Effector memory CD4-positive, alpha-beta T cell (primary cell): ENCODE measurements around the gene SPIN2A.
"Not testable (repeated sequence)": the region's sequence is repeated elsewhere in the genome, so short reads cannot be mapped to it uniquely, and the experiment has no call there.

Experiments used
- DNase-seq, 3 donors: peaks; one replicate each; pipeline ENCODE4 v3.0.0-alpha.2; 2020
- H3K27ac ChIP-seq: 2 replicates; pipeline ENCODE4 v1.7.0; 2013; ENCODE audit warnings: mild to moderate bottlenecking, low read length, moderate library complexity; ENCODE audit not compliant: insufficient read depth, poor library complexity, severe bottlenecking
- H3K27me3 ChIP-seq: replicated peaks from 2 replicates; pipeline ENCODE4 v1.7.0; 2013; ENCODE audit warnings: mild to moderate bottlenecking, low read length; ENCODE audit not compliant: insufficient read depth, control insufficient read depth, poor library complexity, severe bottlenecking
- H3K36me3 ChIP-seq: 2 replicates; pipeline ENCODE4 v1.7.0; 2013; ENCODE audit warnings: mild to moderate bottlenecking, low read length, moderate library complexity; ENCODE audit not compliant: control insufficient read depth, insufficient read depth
- H3K4me1 ChIP-seq: 2 replicates; pipeline ENCODE4 v1.7.0; 2013; ENCODE audit warnings: low read length, mild to moderate bottlenecking; ENCODE audit not compliant: control insufficient read depth, insufficient read depth, poor library complexity, severe bottlenecking
- H3K4me3 ChIP-seq: 2 replicates; pipeline ENCODE4 v1.7.0; 2013; ENCODE audit warnings: low read length, low read depth, mild to moderate bottlenecking; ENCODE audit not compliant: insufficient read depth, poor library complexity, severe bottlenecking
- H3K9me3 ChIP-seq: 2 replicates; pipeline ENCODE4 v1.7.0; 2013; ENCODE audit warnings: mild to moderate bottlenecking, low read length, moderate library complexity; ENCODE audit not compliant: control insufficient read depth
- total RNA-seq, 3 donors: gene quantifications; one replicate each; lab custom pipeline; 2026; lab: John Stamatoyannopoulos, UW

Gene SPIN2A
- 0 to 0.17 (median 0.09) reads per million in 3 donors for total RNA-seq

DNA sequence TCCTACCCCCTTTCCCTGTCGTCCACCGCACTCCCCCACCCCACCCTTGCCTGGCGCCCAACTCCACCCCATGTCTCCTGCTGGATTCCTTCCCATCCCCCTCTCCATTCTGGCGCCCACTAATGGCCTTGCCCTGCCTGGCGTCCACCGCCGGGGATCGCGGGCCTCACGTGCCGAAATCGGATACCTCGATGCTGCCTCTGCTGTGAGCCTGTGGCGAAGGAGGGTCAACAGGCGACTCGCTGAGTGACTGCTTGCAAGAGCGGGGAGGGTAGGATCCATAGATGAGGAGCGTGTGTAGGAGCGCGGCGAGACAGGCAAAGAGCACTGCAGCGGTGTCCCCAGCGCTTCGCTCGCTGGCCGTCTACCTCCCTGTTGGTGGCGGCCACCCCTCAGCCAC, at the start of gene SPIN2A:
TSS of gene SPIN2A (minus strand) at position 325 of the 400 bp plus-strand sequence. CDS start 800 bp downstream, outside the sequence.
- not testable (repeated sequence) for H3K36me3 ChIP-seq, H3K9me3 ChIP-seq, H3K4me1 ChIP-seq, DNase-seq, H3K27me3 ChIP-seq, H3K27ac ChIP-seq, H3K4me3 ChIP-seq

DNA sequence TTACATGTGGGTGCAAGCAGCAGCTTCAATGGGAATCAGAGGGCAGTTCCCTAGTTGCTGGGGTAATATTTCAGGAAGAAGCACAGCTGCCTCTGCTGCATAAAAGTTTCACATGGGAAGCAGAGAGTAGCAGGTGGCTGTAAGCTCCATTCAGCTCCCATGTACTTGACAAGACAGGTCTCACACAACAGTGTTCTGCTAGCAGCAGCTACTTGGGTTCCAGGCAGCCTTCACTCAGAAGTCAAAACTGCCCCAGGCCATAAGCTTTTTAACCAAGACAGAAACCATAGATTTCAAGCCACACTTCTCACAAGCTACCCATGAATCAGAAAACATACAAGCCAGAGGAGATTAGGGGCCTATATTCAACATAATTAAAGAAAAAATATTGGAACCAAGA, 41.4 kb upstream of the SPIN2A start:
- Histone ChIP-seq H3K4me3 (no peak overlapping the region), H3K9me3 (no peaks in the 10 kb centered on the region), H3K36me3 (no peaks in the 10 kb centered on the region), H3K4me1 (no peaks in the 10 kb centered on the region), H3K27ac (no peak overlapping the region), H3K27me3 (no peaks in the 10 kb centered on the region)
- DNase-seq = no peak

DNA sequence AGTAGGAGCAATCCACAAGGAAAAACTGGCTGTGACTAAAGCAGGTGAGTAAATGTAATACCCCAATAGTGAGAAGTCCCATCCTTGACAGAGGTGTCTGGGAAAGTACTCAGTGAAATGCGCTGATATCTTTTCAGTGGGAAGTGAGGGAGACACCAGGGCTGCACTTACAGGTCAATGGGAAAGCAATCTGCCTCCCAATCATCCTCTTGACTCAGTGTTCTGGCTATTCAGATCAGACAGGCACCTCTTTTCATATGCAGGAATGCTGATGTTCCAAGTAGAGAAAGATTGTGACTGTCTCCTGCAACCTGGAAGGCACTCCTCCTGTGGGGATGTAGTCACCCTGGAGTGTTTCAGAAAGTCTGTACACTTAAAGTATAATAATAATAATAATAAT, 39.9 kb upstream of the SPIN2A start:
- Histone ChIP-seq H3K27ac (no peak overlapping the region), H3K27me3 (no peaks in the 10 kb centered on the region), H3K9me3 (no peaks in the 10 kb centered on the region), H3K4me1 (no peaks in the 10 kb centered on the region), H3K36me3 (no peaks in the 10 kb centered on the region), H3K4me3 (no peak overlapping the region)
- DNase-seq = no peak

DNA sequence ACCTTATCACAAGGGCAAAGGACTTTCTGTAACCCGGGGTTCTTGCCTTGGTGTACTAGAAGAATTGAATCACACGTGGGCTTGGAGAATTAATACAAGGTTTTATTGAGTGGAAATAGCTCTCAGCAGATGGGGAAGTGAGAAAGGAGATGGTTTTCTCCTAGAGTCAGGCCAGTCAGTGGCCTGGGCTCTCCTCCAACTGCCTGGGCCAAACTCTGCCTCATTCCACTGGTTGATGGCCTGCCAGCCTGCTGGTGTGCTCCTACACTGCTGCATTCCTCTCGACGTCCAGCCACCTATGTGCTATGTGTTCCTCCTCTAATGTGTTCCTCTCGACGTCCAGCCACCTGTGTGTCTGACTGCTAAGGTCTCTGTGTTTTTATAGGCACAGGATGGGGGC, 35.3 kb upstream of the SPIN2A start:
- H3K27ac ChIP-seq = no peak overlapping the region
- DNase-seq = no peak

DNA sequence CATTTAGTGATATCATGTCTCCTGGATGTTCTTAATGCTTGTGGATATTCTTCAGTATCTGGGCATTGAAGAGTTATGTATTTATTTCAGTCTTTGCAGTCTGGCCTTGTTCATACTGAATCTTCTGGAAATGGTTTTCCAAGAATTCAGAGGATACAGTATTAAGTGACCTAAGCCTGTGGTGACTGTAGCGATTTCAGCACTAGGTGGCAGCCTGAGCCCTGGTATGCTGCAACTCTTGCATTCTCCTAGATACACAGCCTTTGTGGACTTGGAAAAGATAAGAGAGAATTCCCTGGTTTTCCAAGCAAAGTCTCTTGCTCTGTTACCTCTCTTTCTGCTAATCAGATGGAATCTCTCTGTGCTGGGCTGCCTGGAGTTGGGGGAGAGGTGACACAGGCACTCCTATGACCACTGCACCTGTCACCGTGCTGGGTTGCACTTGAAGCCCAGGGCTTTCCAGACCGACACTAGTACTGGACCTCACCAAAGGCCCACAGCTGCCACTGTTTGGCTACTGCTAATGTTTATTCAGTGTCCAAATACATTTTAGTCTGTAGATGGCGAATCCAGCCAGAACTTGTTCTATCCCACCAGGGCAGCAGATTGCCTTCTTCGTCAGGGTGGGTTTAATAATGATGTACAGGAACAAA, 19.3 kb upstream of the SPIN2A start:
- no peaks in the 10 kb centered on the region for H3K4me1 ChIP-seq
- no peaks in the 10 kb centered on the region for H3K27me3 ChIP-seq
- no peak overlapping the region for H3K27ac ChIP-seq
- H3K36me3 ChIP-seq = no peaks in the 10 kb centered on the region
- H3K4me3 ChIP-seq = no peak overlapping the region
- no peaks in the 10 kb centered on the region for H3K9me3 ChIP-seq
- no peak for DNase-seq

More for the DNA sequence above, 35.3 kb upstream of the SPIN2A start:
- no peaks in the 10 kb centered on the region for H3K4me1 ChIP-seq
- H3K27me3 ChIP-seq = no peaks in the 10 kb centered on the region
- H3K9me3 ChIP-seq = no peaks in the 10 kb centered on the region
- no peaks in the 10 kb centered on the region for H3K36me3 ChIP-seq
- H3K4me3 ChIP-seq = no peak overlapping the region

DNA sequence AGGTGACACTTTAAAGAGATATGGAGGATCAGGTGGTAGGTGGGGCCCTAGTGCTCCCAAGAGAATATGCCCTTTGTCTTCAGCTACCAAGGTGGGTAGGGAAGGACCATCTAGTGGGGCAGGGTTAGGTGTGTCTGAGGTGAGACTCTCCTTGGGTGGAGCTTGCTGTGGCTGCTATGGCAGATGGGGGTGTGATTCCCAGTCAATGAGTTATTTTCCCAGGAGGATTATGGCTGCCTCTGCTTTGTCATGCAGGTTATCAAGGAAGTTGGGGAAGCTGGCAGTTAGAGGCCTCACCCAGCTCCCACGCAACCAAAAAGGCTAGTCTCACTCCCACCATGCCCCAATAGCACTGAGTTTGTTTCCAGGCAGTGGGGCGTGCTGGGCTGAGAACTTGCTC, 18.0 kb upstream of the SPIN2A start:
- no peak for DNase-seq
- no peaks in the 10 kb centered on the region for H3K36me3 ChIP-seq
- no peaks in the 10 kb centered on the region for H3K9me3 ChIP-seq
- H3K4me3 ChIP-seq = no peak overlapping the region
- H3K27me3 ChIP-seq = no peaks in the 10 kb centered on the region
- no peak overlapping the region for H3K27ac ChIP-seq
- no peaks in the 10 kb centered on the region for H3K4me1 ChIP-seq

DNA sequence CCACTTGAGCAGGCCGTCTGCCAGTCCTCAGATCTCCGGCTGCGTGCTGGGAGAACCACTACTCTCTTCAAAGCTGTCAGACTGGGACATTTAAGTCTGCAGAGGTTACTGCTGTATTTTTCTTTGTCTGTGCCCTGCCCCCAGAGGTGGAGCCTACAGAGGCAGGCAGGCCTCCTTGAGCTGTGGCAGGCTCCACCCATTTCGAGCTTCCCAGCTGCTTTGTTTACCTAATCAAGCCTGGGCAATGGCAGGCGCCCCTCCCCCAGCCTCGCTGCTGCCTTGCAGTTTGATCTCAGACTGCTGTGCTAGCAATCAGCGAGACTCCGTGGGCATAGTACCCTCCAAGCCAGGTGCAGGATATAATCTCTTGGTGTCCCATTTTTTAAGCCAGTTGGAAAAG, 15.0 kb upstream of the SPIN2A start:
- H3K9me3 ChIP-seq, H3K27me3 ChIP-seq, H3K4me1 ChIP-seq, H3K4me3 ChIP-seq, H3K36me3 ChIP-seq, H3K27ac ChIP-seq, DNase-seq: not testable (repeated sequence)

DNA sequence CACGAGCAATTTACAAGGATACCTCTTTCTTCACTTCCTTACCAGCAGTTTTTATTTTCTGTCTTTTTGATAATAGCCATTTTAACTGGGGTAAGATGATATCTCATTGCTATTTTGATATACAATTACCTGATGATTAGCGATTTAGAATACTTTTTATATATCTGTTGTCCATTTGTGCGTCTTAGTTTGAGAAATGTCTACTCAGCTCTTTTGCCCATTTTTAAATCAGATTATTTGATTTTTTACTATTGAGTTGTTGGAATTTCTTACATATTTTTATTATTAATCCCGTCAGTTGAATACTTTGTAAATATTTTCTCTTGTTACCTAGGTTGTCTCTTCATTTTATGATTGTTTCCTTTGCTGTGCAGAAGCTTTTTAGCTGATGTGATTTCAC, 1.5 kb upstream of the SPIN2A start:
- Histone ChIP-seq H3K27ac (no peak overlapping the region), H3K4me3 (no peak overlapping the region), H3K27me3 (no peaks in the 10 kb centered on the region), H3K9me3 (no peaks in the 10 kb centered on the region), H3K4me1 (no peaks in the 10 kb centered on the region), H3K36me3 (no peaks in the 10 kb centered on the region)
- no peak for DNase-seq

DNA sequence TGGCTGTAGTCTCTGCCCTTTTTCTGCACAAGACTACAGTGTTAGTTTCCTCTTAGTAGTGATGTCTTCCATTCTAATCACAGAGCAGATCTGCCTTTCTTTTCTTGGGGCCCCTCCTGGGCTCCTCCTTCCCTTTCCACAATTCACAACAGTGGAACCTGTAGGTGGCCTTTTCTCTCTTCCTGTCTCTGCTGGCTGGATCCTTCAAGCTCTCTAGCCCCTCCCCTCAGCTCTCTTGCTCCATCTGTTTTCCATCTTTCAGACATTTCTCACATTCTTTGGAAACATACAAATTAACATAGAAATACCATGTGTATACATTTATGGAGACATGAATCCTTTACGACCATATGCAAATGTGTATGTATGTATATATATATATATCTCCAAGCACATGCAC, 304 bp upstream of the SPIN2A start:
- Histone ChIP-seq H3K4me1 (no peaks in the 10 kb centered on the region), H3K27ac (no peak overlapping the region), H3K4me3 (no peak overlapping the region), H3K36me3 (no peaks in the 10 kb centered on the region), H3K9me3 (no peaks in the 10 kb centered on the region), H3K27me3 (no peaks in the 10 kb centered on the region)
- no peak for DNase-seq

DNA sequence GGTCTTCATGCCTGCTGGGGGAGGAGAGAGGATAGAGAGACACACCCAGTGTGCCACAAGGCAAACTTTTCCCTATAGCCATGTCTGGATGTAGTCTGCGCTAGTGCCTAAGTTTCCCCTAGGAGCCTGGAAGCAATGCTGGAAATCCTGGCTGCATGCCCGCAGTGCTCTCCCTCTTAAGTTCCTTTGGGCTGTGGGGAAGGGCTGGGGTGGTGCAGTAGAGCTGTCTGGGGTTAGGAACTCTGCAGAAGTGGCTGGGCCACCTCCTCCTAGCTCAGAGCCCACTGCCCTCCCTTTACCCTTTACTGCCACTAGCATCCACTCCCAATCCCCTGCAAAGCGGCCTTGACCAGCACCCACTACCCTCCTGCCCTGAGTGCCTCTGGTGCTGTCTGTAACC, 608 bp downstream of the SPIN2A start:
- DNase-seq, H3K4me3 ChIP-seq, H3K9me3 ChIP-seq, H3K36me3 ChIP-seq, H3K4me1 ChIP-seq, H3K27me3 ChIP-seq, H3K27ac ChIP-seq: not testable (repeated sequence)
